A549 (cell line): ENCODE results near the gene FLNB.

ENCODE experiments used
- CTCF ChIP-seq: fragments of >200 bp; sonication (Bioruptor Twin); formaldehyde crosslinking; IDR thresholded peaks from 3 replicates; pipeline ENCODE4 v1.5.1; 2016
- USF2 ChIP-seq: fragments of 450-650 bp; IDR thresholded peaks from 2 replicates; pipeline ENCODE4 v1.6.1; 2014; ENCODE audit warnings: antibody characterized with exemption

- no peak for TF ChIP-seq CTCF
- TF ChIP-seq USF2, result no peak
These were observed 116.2 kb downstream of the FLNB start for GRCh38 chr3:58124387-58124786.
